A673 (cell line): Measurements from ENCODE around the gene PPP1R14D. TPM values are rescaled to one million over a fixed set of nuclear protein-coding genes. Genes with fewer than 3 reads are reported as not detected.

Experiments used
- BruUV-seq: library from RNA; stranded (reverse); fragments of 400-500 nt; replicated peaks from 2 replicates; lab custom pipeline; 2021; lab: Mats Ljungman, UMichigan
- CTCF ChIA-PET: fragments of 300-600 bp; sonication (Branson Sonifier 250); formaldehyde crosslinking; loops from one replicate; lab custom pipeline; 2022; ENCODE audit warnings: antibody characterized with exemption; lab: Charles Lee
- POLR2A ChIA-PET: fragments of 300-600 bp; sonication (Branson Sonifier 250); formaldehyde crosslinking; loops from one replicate; lab custom pipeline; 2022; ENCODE audit warnings: antibody characterized with exemption; ENCODE audit not compliant: low non-redundant PET; lab: Charles Lee
- DNase-seq: peaks from one replicate; pipeline ENCODE4 v3.0.0-alpha.2; 2015; ENCODE audit warnings: low spot score
- H3K27ac ChIP-seq: fragments of 200-600 bp; sonication (generic); 2 replicates; pipeline ENCODE4 v1.5.1; 2016; ENCODE audit warnings: mixed run types, low read depth, mild to moderate bottlenecking, mixed read lengths, antibody characterized with exemption, low read length; ENCODE audit not compliant: poor library complexity, severe bottlenecking
- H3K27me3 ChIP-seq: fragments of 200-600 bp; sonication (generic); replicated peaks from 2 replicates; pipeline ENCODE4 v1.6.1; 2017; ENCODE audit warnings: mixed run types, low read depth, mild to moderate bottlenecking, mixed read lengths, antibody characterized with exemption, low read length; ENCODE audit not compliant: insufficient read depth, poor library complexity
- H3K36me3 ChIP-seq: fragments of 200-600 bp; sonication (generic); 2 replicates; pipeline ENCODE4 v1.6.1; 2016; ENCODE audit warnings: mixed run types, mild to moderate bottlenecking, mixed read lengths, antibody characterized with exemption, low read length; ENCODE audit not compliant: insufficient read depth, poor library complexity, severe bottlenecking
- H3K4me1 ChIP-seq: fragments of 200-600 bp; sonication (generic); 2 replicates; pipeline ENCODE4 v1.6.1; 2017; ENCODE audit warnings: mixed run types, mild to moderate bottlenecking, mixed read lengths, antibody characterized with exemption, low read length; ENCODE audit not compliant: insufficient read depth, poor library complexity, severe bottlenecking
- H3K4me3 ChIP-seq: fragments of 200-600 bp; sonication (generic); 2 replicates; pipeline ENCODE4 v1.5.1; 2016; ENCODE audit warnings: low read depth, mixed run types, mild to moderate bottlenecking, mixed read lengths, low read length; ENCODE audit not compliant: poor library complexity, severe bottlenecking
- H3K9me3 ChIP-seq: fragments of 200-600 bp; sonication (generic); 2 replicates; pipeline ENCODE4 v1.6.1; 2016; ENCODE audit warnings: mixed run types, low read depth, mild to moderate bottlenecking, mixed read lengths, antibody characterized with exemption, low read length; ENCODE audit not compliant: poor library complexity, severe bottlenecking
- EZH2 ChIP-seq: fragments of 200-600 bp; sonication (generic); IDR thresholded peaks from 2 replicates; pipeline ENCODE4 v1.6.1; 2017; ENCODE audit warnings: borderline replicate concordance, low read depth, mild to moderate bottlenecking, mixed read lengths, antibody characterized with exemption, low read length; ENCODE audit not compliant: poor library complexity, severe bottlenecking
- intact Hi-C: fragments of 100-400 bp; cut with micrococcal nuclease; formaldehyde crosslinking; loops from one replicate; pipeline ENCODE4 v1.10.0; 2022; ENCODE audit not compliant: unreplicated experiment
- total RNA-seq: library from RNA; stranded (reverse); gene quantifications from 2 replicates; pipeline ENCODE4 v1.2.3, GENCODE V29; 2021
- TF ChIP-seq, protein P1 (sequence below): fragments of 300-800, 200-600 bp; sonication (generic); conservative IDR thresholded peaks from 2 replicates; pipeline ENCODE4 v1.5.1; 2017; ENCODE audit warnings: low read depth, mild to moderate bottlenecking, antibody characterized with exemption, low read length, moderate library complexity, mixed read lengths

PPP1R14D gene
- total RNA-seq, 1 experiment from 2014 or later: not detected

DNA sequence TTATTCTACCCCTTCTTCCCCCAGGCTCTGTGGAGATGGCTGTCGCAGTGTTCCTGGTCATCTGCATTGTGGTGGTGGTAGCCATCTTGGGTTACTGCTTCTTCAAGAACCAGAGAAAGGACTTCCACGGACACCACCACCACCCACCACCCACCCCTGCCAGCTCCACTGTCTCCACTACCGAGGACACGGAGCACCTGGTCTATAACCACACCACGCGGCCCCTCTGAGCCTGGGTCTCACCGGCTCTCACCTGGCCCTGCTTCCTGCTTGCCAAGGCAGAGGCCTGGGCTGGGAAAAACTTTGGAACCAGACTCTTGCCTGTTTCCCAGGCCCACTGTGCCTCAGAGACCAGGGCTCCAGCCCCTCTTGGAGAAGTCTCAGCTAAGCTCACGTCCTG is 28.2 kb upstream of the PPP1R14D start:
- no peak for TF ChIP-seq EZH2
- TF ChIP-seq, protein P1, sequence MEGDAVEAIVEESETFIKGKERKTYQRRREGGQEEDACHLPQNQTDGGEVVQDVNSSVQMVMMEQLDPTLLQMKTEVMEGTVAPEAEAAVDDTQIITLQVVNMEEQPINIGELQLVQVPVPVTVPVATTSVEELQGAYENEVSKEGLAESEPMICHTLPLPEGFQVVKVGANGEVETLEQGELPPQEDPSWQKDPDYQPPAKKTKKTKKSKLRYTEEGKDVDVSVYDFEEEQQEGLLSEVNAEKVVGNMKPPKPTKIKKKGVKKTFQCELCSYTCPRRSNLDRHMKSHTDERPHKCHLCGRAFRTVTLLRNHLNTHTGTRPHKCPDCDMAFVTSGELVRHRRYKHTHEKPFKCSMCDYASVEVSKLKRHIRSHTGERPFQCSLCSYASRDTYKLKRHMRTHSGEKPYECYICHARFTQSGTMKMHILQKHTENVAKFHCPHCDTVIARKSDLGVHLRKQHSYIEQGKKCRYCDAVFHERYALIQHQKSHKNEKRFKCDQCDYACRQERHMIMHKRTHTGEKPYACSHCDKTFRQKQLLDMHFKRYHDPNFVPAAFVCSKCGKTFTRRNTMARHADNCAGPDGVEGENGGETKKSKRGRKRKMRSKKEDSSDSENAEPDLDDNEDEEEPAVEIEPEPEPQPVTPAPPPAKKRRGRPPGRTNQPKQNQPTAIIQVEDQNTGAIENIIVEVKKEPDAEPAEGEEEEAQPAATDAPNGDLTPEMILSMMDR: no peak
- Histone ChIP-seq H3K27me3 (no peaks in the 10 kb centered on the region), H3K36me3 (no peaks in the 10 kb centered on the region), H3K4me3 (no peak overlapping the region), H3K4me1 (peaks cover 18% of the 10 kb centered on the region), H3K9me3 (no peaks in the 10 kb centered on the region), H3K27ac (no peak overlapping the region)
- ChIA-PET POLR2A (no interaction called here), CTCF (interaction anchor here (0.6 to 3.2 kb wide), 4 partner anchors 15 to 39 kb away, joined by 6 to 103 read pairs (median 24); partner anchors contain the start of gene VPS18)
- intact Hi-C loops: no loop called here
- BruUV-seq: no TSS peak
- DNase-seq: no peak

DNA sequence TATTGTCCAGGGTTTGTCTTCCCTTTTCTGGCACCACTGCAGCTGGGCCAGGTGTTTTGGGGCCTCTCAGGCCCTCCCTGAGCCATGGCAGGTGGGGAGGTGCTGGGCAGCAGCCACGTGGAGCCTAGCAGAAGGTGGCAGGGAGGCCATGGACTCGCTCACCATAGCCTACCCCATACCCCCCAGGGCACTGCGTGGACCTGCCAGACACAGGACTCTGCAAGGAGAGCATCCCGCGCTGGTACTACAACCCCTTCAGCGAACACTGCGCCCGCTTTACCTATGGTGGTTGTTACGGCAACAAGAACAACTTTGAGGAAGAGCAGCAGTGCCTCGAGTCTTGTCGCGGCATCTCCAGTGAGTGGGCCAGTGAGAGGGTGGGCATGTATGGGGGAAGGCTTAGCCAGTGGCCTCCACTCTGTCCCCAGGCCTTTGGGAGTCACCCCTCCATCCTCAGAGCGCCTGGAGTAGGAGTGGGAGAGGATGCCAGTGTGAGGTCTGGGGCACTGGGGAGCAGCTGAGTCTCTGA is 27.3 kb upstream of the PPP1R14D start:
- TF ChIP-seq EZH2: no peak
- TF ChIP-seq, protein P1: no peak
- no peaks in the 10 kb centered on the region for H3K36me3 ChIP-seq
- intact Hi-C loops: no loop called here
- CTCF ChIA-PET: interaction anchor here (1.8 kb wide), 1 partner anchor 38 kb away, joined by 4 read pairs; the partner anchor contains the start of gene VPS18
- H3K9me3 ChIP-seq: no peaks in the 10 kb centered on the region
- no peak overlapping the region for H3K4me3 ChIP-seq
- POLR2A ChIA-PET: no interaction called here
- H3K27me3 ChIP-seq: no peaks in the 10 kb centered on the region
- BruUV-seq: no TSS peak
- DNase-seq: no peak
- peaks cover 18% of the 10 kb centered on the region for H3K4me1 ChIP-seq
- no peak overlapping the region for H3K27ac ChIP-seq

DNA sequence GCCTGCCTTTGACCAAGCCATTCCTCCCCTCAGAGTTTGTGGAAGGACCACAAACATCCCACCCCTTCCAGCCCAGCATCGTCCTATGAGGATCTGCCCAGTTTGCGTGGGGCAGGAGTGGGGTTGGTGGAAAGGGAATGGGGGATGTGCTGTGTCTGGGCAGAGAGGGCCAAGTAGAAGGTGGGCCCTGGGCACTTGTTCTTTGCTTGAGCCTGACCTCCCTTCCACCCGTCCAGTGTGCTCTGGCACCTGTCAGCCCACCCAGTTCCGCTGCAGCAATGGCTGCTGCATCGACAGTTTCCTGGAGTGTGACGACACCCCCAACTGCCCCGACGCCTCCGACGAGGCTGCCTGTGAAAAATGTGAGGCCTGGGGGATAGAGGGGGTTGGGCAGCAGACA is 25.7 kb upstream of the PPP1R14D start:
- peaks cover 18% of the 10 kb centered on the region for H3K4me1 ChIP-seq
- ChIA-PET CTCF (no interaction called here), POLR2A (no interaction called here)
- no TSS peak for BruUV-seq
- TF ChIP-seq, protein P1: no peak
- no peak for TF ChIP-seq EZH2
- intact Hi-C loops: no loop called here
- no peak for DNase-seq
- H3K27ac ChIP-seq: no peak overlapping the region
- no peak overlapping the region for H3K4me3 ChIP-seq
- no peaks in the 10 kb centered on the region for H3K36me3 ChIP-seq
- H3K9me3 ChIP-seq: no peaks in the 10 kb centered on the region
- H3K27me3 ChIP-seq: no peaks in the 10 kb centered on the region
